ENCODE data around the gene INTS15. TPM values are rescaled to one million over a fixed set of nuclear protein-coding genes. Genes with fewer than 3 reads are reported as not detected.

Gene INTS15
- total and polyA plus RNA-seq, 2 donors (not counting 3 experiments of a cell fraction or from before 2014, with no cell fraction given) = 35.7 to 51.6 TPM

- peaks cover 13% of the 10 kb centered on the region for H3K79me2 ChIP-seq (ENCODE audit: control insufficient read depth, insufficient read depth, low read length)
- no peaks in the 10 kb centered on the region for H3K9me3 ChIP-seq (replicated peaks; ENCODE audit: control insufficient read depth, insufficient read depth, low read length)
- DNase-seq (ENCODE audit: low read depth, low spot score) = no peak
- ChIA-PET CTCF (interaction anchor here (0.9 to 2.1 kb wide), 8 partner anchors 11 to 269 kb away, joined by 3 to 18 read pairs (median 6); partner anchors contain the start of gene ZDHHC4), POLR2A (interaction anchor here (0.7 to 1.3 kb wide), 2 partner anchors 30 to 48 kb away, joined by 3 to 4 read pairs; partner anchors contain the start of gene ZNF316)
- BruUV-seq (replicated peaks) = no TSS peak
- H3K27ac ChIP-seq (ENCODE audit: insufficient read depth, low read depth, low read length) = no peak overlapping the region
- TF ChIP-seq POLR2A (IDR thresholded peaks at IDR 0.05; ENCODE audit: low read depth, low read length) (no peak), MAX (IDR thresholded peaks at IDR 0.05; ENCODE audit: insufficient read depth, insufficient read length) (no peak), EZH2 (IDR thresholded peaks at IDR 0.05; ENCODE audit: borderline replicate concordance, low read depth, low read length, severe bottlenecking) (no peak), MYC (IDR thresholded peaks at IDR 0.05; ENCODE audit: low read depth, low read length) (no peak), FOS (IDR thresholded peaks at IDR 0.05; ENCODE audit: borderline replicate concordance, insufficient read depth, low read length) (no peak), CTCF (IDR thresholded peaks at IDR 0.05; ENCODE audit: extremely low read depth in 1 of 2, insufficient read depth in 1 of 2, low read depth in 1 of 2, low read length in 2 of 2) (no peak), GATA2 (IDR thresholded peaks at IDR 0.05; ENCODE audit: insufficient read depth, insufficient read length, low read depth, low read length) (no peak), JUN (IDR thresholded peaks at IDR 0.05; ENCODE audit: borderline replicate concordance, insufficient read depth, insufficient read length, low read depth) (no peak), POLR2AphosphoS5 (IDR thresholded peaks at IDR 0.05; ENCODE audit: insufficient read depth, low read depth, low read length) (no peak)
- H2AFZ ChIP-seq (ENCODE audit: low read depth, low read length) = peak overlapping the region; percentile 41
- H3K4me1 ChIP-seq (ENCODE audit: control insufficient read depth, extremely low read depth, insufficient read depth, low read length) = peaks cover 12% of the 10 kb centered on the region
- intact Hi-C loops (cut with micrococcal nuclease) = no loop called here
- H3K27me3 ChIP-seq (ENCODE audit: control insufficient read depth in 2 of 2, insufficient read depth in 2 of 2, low read length in 2 of 2) = no peaks in the 10 kb centered on the region
- H3K9ac ChIP-seq (replicated peaks; ENCODE audit: extremely low read depth, insufficient read depth, low read length) = no peak overlapping the region
- peaks cover 1 to 11% of the 10 kb centered on the region in 2 experiments for H3K36me3 ChIP-seq (ENCODE audit: control insufficient read depth in 2 of 2, extremely low read depth in 1 of 2, insufficient read depth in 2 of 2, low read length in 2 of 2)
- FAIRE-seq = no peak
- no peaks in the 10 kb centered on the region for H3K9me1 ChIP-seq (replicated peaks; ENCODE audit: control insufficient read depth, extremely low read depth, insufficient read depth, low read length)
- H3K4me3 ChIP-seq (replicated peaks in 1 of 3; ENCODE audit: insufficient read depth in 1 of 3, low read depth in 1 of 3, low read length in 3 of 3) = peak overlapping the region in 1 of 3 experiments; percentile 11
- H4K20me1 ChIP-seq (replicated peaks; ENCODE audit: control insufficient read depth, extremely low read depth, insufficient read depth, low read length) = no peaks in the 10 kb centered on the region
- peak overlapping the region; percentile 5 for H3K4me2 ChIP-seq (ENCODE audit: insufficient read depth, low read length)
- dilution Hi-C loops (cut with MboI; ENCODE audit: extremely low pct_ligation_motif_present, low sequenced_read_pairs) = no loop called here
Observed at GRCh38 chr7:6589151-6589828, 531 bp upstream of the INTS15 start.
